HG02884 (cell line): ENCODE data around the gene WDR82.

Experiments used
- ATAC-seq: cut with Tn5 transposase; IDR thresholded peaks from one replicate; pipeline ENCODE4 v1.9.1; 2021; ENCODE audit warnings: mild to moderate bottlenecking, moderate library complexity; ENCODE audit not compliant: unreplicated experiment

WDR82 gene

DNA sequence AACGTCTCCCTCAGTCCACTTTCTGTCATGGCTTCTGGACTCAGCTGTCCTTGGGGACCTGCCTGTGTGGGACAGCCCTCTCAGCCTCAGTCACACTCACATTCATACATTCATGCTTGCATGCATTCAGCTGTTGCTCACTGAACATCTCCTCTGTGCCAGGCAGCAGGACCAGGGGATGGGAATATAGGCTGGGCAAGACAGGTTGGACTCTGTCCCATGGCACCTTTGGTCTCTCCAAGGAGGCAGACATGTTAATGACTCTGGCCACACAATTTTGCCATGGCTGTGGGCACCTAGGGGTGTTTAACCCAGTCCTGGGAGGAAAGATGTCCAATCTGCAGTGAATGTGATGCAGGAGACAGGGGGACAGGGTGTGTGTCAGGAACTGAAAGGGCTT, 29.9 kb upstream of the WDR82 start:
- no peak for ATAC-seq

DNA sequence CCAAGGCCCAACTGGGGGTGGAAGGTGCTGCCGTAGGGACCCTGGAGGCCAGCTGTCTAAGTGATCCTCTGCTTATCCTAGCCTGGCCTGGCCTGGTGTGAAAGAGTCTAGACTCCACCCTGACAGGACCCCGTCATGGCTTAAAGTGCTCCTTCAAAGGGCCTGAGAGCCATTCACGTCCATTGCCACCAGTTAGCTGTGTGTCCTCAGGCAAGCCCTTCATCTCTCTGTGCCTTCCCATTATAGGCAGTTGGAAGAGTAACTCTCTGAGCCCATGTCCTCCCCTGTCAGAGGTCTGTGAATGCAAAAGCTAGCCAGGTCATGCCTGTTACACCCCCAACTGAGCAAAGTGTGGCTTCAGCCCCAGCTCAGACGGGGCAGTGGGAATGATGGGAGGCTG, 28.5 kb upstream of the WDR82 start:
- ATAC-seq = no peak

DNA sequence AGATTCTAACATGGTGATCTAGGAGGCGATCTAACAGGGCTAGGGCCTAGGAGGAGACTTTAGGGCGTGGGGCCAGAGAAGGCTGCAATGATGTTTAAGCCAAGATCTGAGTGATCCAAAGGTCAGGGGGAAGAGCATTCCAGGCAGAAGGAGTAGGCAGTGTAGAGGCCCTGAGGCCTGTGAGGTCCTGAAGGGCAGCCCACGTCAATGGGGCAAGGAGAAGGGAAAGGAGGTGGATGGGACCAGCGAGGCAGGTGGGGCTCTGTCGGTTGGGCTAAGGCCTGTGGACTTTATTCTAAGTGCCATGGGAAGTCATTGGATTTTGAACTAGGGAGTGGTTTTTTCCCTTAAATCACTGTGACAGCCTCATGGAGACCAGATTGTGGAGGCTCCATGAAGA, 27.5 kb upstream of the WDR82 start:
- ATAC-seq = no peak

DNA sequence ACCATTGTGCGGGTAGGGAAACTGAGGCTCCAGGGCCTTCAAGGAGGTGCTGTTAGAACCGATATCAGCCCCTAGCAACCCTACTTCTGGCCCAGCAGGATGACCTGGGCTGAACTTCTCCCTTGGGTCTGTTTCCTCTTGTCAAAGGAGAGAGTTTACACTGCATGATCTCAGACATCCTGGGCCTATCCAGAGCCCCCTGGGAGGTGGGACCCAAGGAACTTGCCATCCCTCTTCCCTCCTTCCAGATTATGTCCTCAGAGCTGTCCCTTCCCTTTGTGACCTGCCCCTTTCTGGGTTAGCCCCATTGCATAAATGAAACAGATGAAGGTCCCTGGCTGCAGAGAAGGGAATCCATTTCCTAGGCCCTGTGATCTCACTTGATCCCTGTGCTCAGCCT, 25.4 kb upstream of the WDR82 start:
- ATAC-seq = no peak

DNA sequence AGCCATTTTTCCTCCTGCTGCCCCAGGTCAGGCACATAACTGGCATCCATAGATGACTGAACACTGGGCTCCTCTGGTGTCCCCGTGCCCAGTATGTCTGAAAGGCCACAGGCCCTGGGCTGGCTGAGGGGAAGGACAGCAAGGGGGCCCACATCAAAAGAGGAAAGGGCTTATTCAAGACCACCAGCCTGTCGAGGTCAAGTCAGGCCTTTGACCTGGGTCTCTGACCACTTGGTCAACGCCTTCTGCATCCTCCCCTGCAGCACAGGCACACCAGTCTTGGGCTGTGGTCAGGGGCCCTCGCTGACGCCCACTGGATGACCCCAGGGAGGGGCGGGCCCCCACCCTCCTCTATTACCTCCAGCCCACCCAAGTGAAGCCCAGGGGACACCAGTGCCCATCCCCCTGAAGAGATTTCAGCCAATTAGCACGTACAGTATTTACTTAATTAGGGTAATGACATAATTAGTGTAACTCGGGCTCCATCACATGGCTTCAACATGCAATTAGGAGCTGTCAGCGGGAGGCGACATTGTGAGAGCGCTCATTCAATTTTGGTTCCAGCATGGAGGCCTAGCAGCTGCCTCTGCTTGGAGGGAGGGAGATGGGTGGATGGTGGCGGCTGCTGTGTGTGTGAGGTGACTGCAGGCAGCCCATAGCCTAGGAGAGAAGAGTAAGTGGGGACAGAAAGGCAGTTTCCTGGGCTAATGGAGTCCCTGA, 24.1 kb upstream of the WDR82 start:
- no peak for ATAC-seq

DNA sequence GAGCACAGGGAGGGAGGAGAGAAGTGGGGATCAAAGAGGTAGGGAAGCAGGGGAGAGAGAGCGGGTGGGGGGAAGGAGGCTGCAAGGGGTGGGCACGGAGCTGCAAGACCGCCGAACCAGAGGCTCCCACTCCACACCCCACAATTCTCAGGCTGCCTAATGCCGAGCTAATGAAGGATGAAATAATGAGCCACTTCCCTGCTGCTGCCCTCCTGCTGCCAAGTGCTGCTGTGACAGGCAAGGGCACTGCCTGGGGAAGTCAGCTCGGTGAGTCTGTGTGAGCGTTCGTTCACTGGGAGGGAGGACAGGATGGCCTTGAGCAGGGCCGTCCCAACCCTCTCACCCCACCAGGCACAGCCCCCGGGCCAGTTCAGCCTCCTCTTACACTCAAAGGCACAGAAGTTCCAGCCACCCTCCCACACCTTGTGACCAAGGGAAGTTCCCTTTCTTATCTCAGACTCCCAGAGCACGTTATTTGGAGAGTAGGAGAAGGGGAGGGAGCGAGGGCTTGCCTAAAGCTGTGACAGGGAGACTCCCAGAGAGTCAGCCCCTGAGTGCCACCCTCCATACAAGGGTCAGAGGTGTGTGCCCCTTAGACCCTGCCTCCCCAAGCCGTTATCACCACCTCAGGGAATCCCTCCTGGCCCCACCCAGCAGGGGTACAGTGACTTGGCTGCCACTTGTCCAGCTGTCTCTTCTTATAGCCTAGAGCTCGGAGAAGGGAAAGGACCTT, 21.6 kb upstream of the WDR82 start:
- no peak for ATAC-seq

DNA sequence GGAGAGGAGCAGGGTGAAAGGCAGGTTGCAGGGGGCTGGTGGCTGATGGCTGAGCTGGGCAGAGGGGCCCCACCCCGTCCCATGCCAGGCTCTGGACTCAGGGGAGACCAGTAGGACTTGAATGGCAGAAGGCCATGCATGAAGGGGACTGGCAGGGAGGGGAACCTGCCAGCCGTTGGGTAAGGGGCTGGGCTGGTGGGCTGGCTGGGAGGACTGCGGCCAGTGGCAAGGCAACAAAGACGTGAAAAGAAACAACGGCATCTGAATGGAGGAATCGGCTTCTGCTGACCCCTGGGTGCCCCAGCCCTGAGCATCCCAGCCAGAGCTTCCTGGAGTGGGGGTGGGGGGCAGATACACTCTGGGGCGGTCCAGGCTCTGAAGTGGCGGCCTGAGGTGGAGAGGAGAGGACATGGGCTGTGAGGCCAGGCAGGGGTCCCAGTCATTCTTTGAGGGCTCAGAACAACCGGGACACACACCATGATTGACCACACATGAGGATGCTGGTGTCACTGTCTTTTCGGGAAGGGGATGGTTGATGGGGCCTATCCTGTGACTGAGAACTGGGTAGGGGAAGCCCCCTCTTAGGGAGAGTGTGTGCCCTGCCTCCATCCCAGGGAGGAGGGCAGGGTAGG, 20.9 kb upstream of the WDR82 start:
- ATAC-seq = no peak

DNA sequence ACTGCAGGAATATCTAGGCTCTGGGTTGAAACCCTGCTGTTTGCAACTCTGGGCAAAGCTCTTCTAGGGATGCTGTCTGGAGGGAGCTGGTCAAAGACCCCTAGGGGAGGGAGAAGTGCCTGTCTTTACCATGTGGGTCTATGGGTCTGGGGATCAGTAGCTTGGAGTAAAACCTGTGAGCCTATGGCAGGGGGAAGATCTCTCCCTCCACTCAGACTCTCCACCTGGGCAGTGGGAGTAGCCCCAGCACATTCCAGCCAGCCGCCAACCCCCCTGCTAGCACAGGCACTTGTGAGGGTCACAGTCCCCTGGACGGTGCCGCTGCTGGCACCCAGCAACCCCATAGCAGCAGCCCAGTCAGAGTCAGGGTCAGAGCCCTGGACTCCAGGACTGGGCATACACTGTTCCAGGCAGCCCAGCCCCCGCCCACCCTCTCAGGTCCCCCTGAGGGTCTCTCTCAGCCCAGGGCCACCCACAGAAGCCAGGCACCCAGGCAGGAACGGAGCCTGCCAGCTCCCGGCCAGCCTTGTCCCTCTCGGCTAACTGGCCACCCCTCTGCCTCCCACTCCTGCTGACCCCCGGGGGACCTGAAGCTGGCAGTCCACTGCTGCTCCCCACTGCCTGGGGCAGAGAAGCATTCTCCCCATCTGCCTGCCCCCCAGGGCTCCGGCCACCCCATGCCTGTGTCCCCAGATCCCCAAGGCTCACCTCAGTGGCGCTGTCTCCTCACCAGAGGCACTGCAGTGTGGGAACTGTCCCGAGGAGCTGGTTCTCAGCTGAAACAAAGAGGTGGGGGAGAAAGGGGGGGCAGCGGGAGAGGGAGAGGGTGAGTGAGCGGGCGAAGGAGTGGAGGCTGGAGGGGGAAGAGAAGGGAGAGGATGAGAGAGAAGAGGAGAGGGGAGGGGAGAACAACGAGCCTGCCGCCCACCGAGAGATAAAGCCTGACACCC, 20.0 kb upstream of the WDR82 start:
- ATAC-seq = no peak

DNA sequence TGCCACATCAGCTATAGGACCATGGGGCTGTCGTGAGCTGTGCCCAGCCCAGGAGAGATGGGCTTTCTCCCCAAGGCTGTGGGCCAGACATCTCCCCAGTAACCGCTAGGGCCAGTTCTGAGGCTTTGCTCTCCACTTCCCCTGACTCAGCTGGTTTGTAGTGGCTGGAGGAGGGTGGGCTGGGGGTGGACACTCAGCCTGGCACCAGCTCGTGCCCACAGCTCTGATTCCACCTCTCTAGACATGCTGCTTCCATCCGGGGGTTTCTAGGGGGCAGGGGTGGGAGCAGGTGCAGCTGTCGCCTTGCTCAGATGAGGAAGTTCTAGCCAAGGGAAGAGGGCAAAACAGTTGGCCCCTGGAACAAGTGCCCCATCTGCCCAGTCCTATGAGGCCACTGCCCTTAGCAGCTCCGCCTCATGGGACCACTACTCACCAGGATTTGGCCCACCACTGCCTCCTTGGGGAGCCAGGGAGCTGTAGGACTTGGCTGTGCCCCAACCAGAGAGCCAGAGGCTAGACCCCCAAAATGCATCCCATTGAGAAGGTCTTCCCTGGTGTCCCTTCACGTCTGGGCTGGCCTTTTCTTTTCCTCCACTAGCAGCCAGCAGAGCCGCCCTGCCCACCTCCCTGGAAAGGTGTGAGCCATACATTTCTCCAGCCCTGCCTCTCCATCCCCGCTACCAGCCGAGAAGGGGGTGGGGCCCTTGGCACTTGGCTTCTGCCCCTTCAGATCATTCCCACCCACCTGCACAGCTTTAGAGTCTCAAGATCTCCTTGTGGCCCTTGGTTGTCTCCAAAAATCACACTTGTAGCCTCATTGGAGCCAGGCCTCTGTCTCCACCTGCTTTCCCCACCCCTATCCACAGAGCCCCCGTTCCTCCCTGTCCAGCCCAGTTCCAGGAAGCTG, 19.0 kb upstream of the WDR82 start:
- ATAC-seq = no peak

DNA sequence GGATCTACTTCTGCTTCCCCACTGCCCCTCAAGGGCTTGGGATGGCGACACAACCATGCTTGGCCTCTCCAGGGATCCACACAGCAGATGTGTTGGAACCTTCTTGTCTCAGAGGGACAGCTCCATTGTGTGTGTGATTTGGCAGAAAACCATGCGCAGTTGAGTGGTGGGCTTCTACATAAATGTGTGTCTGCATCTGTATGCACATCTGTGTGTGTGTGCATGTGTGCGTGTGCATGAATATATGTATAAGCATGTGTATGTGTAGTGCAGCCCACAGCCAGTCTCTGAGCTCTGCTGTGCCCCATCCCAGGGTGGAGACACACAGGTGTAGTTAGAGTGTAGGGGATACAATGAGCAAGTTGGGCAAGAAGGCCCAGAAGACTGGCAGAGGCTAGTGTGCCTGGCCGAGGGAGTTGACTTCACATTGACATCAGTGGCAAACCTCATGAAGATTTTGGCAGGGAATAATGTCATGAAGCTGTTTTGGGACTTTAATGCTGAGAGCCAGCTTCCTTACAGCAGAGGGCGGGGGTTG, 17.3 kb upstream of the WDR82 start:
- ATAC-seq = no peak

DNA sequence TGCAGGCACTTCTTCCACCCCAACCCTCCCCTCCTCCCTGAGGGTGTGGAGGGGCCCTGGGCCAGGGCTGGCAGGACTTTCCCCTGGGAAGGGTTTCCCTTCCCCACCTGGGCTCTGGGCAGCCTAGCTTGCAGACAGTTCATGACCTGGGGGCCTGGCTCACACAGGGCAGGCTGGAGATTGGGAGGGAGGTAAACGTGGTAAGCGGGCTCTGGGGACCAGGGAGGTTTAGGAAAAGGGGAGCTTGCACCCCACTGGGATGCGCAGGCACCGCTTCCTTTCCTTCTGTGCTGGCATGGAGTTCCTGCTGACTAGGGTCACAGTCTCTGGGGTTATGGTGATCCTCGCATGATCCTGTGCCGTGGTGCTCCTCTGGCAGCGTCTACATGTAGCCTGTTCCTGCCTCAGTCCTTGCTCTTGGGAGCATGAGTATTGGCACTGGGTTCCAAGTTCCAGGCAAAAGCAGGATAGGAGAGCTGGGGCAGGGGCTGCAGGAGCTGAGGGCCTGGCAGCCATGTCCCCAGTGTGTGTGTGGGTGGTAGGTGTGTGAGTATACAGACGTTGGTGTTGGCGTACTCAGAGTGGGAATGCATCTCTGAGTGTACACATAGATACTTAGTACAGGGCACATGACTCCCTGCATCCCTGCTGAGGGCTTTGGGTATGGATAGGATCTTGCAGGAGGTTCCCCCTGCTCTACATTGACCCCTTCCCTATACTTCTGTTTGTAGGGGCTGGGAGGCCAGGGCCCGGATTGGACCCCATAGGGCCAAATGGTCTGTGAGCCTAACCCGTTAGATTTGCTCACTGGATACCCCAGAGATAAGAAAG, 16.1 kb upstream of the WDR82 start:
- ATAC-seq = no peak

DNA sequence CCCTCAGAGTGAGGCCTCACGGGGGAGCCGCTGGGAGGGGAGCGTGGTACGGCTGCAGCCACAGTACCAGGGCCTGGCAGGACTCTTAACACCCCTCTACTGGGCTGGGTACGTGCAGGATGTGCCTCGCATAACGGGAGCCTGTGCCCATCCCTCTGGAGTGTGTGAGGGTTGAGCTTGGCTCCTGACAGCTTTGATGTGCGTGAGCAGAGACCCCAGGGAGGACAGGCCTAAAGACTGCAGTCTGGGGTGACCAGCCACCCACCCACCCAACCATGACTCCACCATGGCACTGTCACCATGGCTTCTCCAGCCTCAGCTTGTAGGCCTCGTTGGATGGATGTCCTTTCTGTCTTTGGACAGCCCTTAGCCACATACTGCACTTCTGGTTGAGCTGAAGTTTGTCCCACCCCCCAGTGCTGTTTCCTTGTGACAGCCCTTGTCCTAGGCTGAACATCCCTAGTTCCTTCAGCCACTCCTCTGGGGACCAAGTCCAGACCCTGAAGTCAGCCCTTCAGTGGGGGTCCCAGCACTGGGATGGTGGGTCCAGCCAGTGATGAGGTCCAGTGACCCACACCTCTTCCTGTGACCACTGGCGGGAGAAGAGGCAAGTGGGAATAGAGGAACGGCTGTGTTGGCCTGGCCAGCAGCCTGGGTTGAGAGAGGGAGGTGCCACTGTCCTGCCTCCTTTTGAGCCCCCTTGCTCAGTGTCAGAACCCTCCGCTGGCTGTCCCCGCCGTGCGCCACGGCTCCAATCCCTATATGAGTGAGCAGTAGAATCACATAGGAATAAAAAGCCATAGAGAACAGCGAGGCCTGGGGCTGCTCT, 15.3 kb upstream of the WDR82 start:
- ATAC-seq = no peak

DNA sequence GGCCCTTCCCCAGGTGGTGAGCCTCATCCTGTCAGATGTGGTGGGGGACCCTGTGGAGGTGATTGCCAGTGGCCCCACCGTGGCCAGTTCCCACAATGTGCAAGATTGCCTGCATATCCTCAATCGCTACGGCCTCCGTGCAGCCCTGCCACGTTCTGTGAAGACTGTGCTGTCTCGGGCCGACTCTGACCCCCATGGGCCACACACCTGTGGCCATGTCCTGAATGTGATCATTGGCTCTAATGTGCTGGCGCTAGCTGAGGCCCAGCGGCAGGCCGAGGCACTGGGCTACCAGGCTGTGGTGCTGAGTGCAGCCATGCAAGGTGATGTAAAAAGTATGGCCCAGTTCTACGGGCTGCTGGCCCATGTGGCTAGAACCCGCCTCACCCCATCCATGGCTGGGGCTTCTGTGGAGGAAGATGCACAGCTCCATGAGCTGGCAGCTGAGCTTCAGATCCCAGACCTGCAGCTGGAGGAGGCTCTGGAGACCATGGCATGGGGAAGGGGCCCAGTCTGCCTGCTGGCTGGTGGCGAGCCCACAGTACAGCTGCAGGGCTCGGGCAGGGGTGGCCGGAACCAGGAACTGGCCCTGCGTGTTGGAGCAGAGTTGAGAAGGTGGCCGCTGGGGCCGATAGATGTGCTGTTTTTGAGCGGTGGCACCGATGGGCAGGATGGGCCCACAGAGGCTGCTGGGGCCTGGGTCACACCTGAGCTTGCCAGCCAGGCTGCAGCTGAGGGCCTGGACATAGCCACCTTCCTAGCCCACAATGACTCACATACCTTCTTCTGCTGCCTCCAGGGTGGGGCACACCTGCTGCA, 14.0 kb upstream of the WDR82 start:
- no peak for ATAC-seq

DNA sequence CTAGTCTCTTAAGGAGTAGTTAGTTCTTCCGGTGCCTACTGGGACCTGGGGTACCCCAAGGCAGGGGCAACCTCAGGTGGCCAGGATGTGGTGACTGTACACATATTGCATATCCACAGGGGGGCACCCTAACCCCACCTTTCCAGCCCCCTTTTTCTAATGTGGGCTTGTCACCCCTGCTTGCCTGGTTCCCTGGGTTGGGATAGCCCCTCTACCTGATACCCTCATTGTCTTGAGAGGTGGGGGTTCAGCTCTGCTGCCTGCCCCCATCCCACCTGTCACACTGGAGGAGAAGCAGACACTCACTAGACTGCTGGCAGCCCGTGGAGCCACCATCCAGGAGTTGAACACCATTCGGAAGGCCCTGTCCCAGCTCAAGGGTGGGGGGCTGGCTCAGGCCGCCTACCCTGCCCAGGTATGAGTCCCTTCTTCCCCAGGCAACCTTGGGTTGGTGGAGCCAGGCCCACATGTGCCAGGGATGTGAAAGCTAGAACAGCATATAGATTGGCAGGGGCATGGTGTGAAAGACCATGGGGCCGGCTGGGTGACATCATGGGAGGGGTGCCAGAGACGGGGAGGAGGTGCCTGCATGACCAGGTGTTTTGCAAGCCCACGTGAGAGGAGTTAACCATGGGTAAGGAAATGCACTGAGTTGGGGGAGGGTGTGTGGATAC, 13.2 kb upstream of the WDR82 start:
- no peak for ATAC-seq

DNA sequence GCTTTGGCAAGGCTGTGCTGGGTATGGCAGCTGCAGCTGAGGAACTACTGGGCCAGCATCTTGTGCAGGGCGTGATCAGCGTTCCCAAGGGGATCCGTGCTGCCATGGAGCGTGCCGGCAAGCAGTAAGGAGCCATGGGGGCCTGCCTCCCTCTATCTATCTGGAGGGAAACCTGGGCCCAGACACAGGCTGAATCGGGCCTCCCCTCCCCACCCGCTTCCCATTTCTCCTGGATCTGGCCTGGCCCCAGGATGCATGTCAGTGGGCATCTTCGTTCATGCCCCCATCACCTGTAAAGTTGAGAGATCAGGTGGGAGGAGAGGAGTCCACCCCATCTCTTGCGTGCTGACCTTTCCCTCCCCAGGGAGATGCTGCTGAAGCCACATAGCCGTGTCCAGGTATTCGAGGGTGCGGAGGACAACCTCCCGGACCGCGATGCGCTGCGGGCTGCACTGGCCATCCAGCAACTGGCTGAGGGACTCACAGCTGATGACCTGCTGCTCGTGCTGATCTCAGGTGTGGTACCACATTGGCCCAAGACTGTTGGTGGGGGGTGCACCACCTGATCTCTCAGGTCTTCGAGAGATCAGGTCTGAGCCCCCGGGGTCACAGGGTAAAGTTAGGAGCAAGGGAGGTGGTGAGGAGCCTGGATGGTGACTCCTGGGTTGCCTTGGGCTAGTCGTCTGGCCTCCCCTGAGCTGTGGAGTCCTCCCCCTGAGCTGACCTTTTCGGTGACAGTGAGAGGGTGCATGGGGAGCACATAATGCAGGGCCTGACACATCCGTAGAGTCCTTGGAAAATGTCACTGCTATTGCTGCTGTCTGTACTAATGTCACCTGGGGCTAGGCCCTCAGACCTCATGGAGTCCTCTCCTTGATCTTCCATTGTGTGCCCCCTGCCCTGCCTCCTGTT, 12.4 kb upstream of the WDR82 start:
- no peak for ATAC-seq
